Osteocyte (in vitro differentiated cells): ENCODE results near the gene PDZD2. TPM values are rescaled to one million over a fixed set of nuclear protein-coding genes. Genes with fewer than 3 reads are reported as not detected.

Experiments used
- DNase-seq: peaks from one replicate; pipeline ENCODE4 v3.0.0; 2021; ENCODE audit warnings: mixed read lengths; ENCODE audit not compliant: unreplicated experiment; ENCODE audit errors: extremely low spot score
- H3K27ac Mint-ChIP-seq: one replicate; pipeline ENCODE4 v1.8.0; 2021; ENCODE audit warnings: mild to moderate bottlenecking, mixed read lengths; ENCODE audit not compliant: unreplicated experiment
- H3K27me3 Mint-ChIP-seq: one replicate; pipeline ENCODE4 v1.8.0; 2021; ENCODE audit warnings: mixed read lengths; ENCODE audit not compliant: unreplicated experiment
- H3K36me3 Mint-ChIP-seq: one replicate; pipeline ENCODE4 v1.8.0; 2021; ENCODE audit warnings: mixed read lengths; ENCODE audit not compliant: unreplicated experiment
- H3K4me1 Mint-ChIP-seq: one replicate; pipeline ENCODE4 v1.8.0; 2021; ENCODE audit warnings: mixed read lengths; ENCODE audit not compliant: unreplicated experiment
- H3K4me3 Mint-ChIP-seq: one replicate; pipeline ENCODE4 v1.8.0; 2021; ENCODE audit warnings: mild to moderate bottlenecking, moderate library complexity, mixed read lengths; ENCODE audit not compliant: unreplicated experiment
- H3K9me3 Mint-ChIP-seq: one replicate; pipeline ENCODE4 v1.8.0; 2021; ENCODE audit warnings: mixed read lengths; ENCODE audit not compliant: unreplicated experiment
- CTCF ChIP-seq: fragments of 200-600 bp; sonication (generic); IDR thresholded peaks from 2 replicates; pipeline ENCODE4 v1.5.0; 2021; ENCODE audit warnings: antibody characterized with exemption, mild to moderate bottlenecking, moderate library complexity
- total RNA-seq: library from RNA; stranded (reverse); gene quantifications from 2 replicates; pipeline ENCODE4 v1.2.1, GENCODE V29; 2021

The PDZD2 gene
- total RNA-seq, 1 donor from 2014 or later, result 2.3 TPM

GRCh38 chr5:32123058-32123805 lies 484.3 kb downstream of the PDZD2 start:
- Mint-ChIP-seq H3K27me3 (no peaks in the 10 kb centered on the region), H3K4me1 (peaks cover 11% of the 10 kb centered on the region), H3K27ac (no peak overlapping the region), H3K4me3 (no peak overlapping the region), H3K36me3 (peaks cover 40% of the 10 kb centered on the region), H3K9me3 (no peaks in the 10 kb centered on the region)
- TF ChIP-seq CTCF, result no peak
- DNase-seq, result no peak

DNA sequence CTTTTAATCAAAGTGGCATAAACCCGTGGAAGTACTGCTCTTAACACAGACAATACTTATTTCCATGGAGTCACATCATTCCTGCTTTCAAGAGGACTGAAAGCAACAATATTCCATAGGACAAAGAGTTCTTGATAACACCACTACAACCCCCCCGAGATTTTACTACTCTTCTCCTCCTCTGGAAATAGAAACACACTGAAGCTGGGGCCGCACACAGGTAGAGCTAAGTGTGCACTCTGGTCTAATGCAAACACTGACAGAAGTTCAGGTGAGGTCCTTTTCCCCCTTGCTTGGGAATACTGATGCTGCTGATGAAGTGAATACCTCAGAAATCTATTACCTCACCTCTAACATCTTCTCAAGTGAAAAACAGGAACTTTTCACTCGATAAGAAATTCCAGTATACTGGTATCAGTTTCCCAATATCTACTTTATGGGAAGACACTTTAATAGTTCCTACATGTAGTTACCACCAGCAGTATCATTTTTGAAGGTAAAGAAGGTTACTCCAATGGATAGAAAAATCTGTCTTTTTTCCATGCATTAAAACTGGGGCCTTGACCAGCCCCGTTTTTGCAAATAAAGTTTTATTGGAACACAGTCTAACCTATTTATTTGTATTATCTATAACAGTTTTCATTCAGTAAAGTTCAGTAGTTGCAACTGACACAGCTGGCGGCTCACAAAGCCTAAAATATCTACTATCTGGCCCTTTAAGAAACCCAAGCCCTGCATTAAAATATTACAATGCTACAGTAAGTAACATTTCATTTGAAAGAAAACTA lies 485.2 kb downstream of the PDZD2 start:
- Mint-ChIP-seq H3K36me3 (peaks cover 45% of the 10 kb centered on the region), H3K9me3 (no peaks in the 10 kb centered on the region), H3K4me1 (peaks cover 19% of the 10 kb centered on the region), H3K27me3 (no peaks in the 10 kb centered on the region), H3K27ac (no peak overlapping the region), H3K4me3 (no peak overlapping the region)
- DNase-seq, result no peak
- TF ChIP-seq CTCF, result no peak

GRCh38 chr5:32126691-32127090 lies 487.8 kb downstream of the PDZD2 start:
- Mint-ChIP-seq H3K27me3 (no peaks in the 10 kb centered on the region), H3K27ac (peak overlapping the region; percentile 15), H3K9me3 (no peaks in the 10 kb centered on the region), H3K4me1 (peaks cover 39% of the 10 kb centered on the region), H3K4me3 (no peak overlapping the region), H3K36me3 (peaks cover 37% of the 10 kb centered on the region)
- no peak for TF ChIP-seq CTCF
- DNase-seq, result no peak

DNA sequence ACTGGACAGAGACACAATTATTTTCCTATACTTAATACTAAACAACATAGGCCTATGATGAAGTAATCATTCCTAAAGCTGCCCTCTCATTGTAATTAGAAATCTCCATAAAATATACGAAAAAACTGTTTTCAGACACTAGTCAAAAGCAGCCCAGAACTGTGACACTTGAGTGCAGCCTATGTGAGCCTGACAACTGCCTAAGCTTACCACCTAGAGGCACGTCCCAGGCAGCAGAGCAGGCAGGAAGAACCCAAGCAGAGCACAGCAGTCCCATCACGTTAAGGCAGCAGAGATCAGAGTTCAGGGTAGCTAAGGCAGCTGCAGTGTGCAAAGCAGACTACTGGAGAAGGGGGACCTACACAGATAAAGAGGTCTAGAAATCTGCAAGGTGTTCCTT lies 488.8 kb downstream of the PDZD2 start:
- no peak for DNase-seq
- peaks cover 36% of the 10 kb centered on the region for H3K36me3 Mint-ChIP-seq
- no peaks in the 10 kb centered on the region for H3K9me3 Mint-ChIP-seq
- H3K27ac Mint-ChIP-seq, result peak overlapping the region; percentile 64
- TF ChIP-seq CTCF, result no peak
- H3K4me3 Mint-ChIP-seq, result no peak overlapping the region
- H3K4me1 Mint-ChIP-seq, result peaks cover 43% of the 10 kb centered on the region
- H3K27me3 Mint-ChIP-seq, result no peaks in the 10 kb centered on the region

DNA sequence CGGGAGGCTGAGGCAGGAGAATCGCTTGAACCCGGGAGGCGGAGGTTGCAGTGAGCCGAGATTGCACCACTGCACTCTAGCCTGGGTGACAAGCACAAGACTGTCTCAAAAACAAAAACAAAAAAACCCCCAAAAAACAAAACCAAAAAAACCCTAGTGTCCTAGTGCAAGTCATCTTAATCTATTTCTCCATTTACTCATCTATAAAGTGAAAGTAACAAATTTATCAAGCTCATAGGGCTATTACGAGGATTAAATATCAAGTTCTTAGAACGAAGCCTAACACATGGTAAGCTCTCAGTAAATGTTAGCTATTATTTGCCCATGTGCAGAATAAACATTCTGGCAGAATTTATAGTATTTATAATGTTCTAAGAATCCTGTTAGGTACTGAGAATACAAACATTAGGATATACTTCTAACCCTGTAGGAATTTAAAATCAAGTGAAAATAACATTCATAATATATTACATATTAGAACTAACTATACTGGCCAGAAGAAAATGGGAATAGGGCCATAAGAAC lies 490.2 kb downstream of the PDZD2 start:
- no peak for DNase-seq
- no peak for TF ChIP-seq CTCF
- peak overlapping the region; percentile 37 for H3K27ac Mint-ChIP-seq
- peaks cover 46% of the 10 kb centered on the region for H3K4me1 Mint-ChIP-seq
- no peaks in the 10 kb centered on the region for H3K27me3 Mint-ChIP-seq
- no peak overlapping the region for H3K4me3 Mint-ChIP-seq
- peaks cover 31% of the 10 kb centered on the region for H3K36me3 Mint-ChIP-seq
- no peaks in the 10 kb centered on the region for H3K9me3 Mint-ChIP-seq
